SH-SY5Y (cell line): ENCODE results near the gene BRDT.

Experiments
- GATA2 ChIP-seq: IDR thresholded peaks from 2 replicates; pipeline ENCODE4 v1.6.1; 2011; ENCODE audit warnings: mild to moderate bottlenecking, low read depth, low read length
- GATA3 ChIP-seq: IDR thresholded peaks from 2 replicates; pipeline ENCODE4 v1.6.1; 2011; ENCODE audit warnings: low read depth, mild to moderate bottlenecking, low read length, moderate library complexity

GRCh38 chr1:92017656-92018055 lies 68.5 kb downstream of the BRDT start:
- no peak for TF ChIP-seq GATA3
- TF ChIP-seq GATA2, result no peak
